Stimulated activated naive CD8-positive, alpha-beta T cell treated with anti-CD3 and anti-CD28 coated beads, Interleukin-15, Interleukin-2, amounts not matched to agents 100 U/mL and 50 U/mL, for 24 hours (primary cell): ENCODE data around the gene VSIG4.
A peak's percentile ranks its signal among the peaks of the same experiment; 100 is the strongest.

Experiments
- ATAC-seq: fragments of 150-1000 bp; cut with Tn5 transposase; one replicate; pipeline ENCODE4 v1.10.0; 2021
- DNase-seq: peaks from one replicate; pipeline ENCODE4 v3.0.0; 2021

VSIG4 gene

GRCh38 chrX:66008328-66008970 lies 31.4 kb downstream of the VSIG4 start:
- DNase-seq (no peak), ATAC-seq (no peak)

- ATAC-seq (no peak), DNase-seq (no peak)
These were observed 32.0 kb downstream of the VSIG4 start for GRCh38 chrX:66007851-66008250.

GRCh38 chrX:66005830-66006449 lies 33.9 kb downstream of the VSIG4 start:
- ATAC-seq (no peak), DNase-seq (no peak)

DNA sequence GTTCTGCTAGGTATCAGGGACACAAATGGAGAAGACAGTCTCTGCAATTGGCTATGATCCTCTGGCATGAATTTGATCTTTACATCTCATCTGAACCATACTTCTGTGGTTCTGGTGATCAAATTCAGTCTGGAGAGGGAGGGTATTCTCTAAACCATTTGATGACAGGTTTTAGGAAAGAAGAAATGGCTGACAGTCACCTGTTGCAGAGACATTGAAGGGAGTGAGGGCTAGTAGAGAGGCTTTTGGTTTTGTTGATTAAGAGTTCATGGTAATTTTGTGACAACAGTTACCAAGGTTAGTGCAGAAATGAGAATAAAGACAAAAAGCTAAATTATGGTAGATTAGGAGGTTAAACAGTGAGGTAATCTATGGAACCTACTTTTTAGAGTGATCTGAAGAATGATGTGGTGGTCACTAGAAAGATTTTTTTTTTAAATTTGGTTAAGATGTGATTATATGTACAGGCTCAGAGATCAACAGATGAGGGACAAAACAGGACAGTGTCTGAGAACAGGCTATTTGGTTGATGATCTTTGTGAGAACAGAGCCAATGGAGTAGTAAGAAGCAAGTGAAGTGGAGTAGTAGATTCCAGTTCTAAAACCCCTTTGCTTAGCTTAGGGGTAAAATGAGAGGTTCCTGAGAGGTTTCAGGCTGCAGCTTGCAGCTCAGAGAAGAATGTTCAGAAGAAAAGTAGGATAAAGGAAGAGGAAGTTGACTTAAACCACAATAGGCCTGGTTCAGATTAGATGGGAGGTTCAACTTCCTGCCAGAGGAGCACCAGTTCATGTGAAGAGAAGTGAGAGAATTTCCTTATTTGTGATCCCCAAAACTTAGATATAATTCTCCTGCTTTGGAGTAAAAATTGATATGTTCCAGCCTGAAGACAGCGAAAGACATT lies 34.7 kb downstream of the VSIG4 start:
- ATAC-seq (no peak), DNase-seq (no peak)

- no peak for ATAC-seq
These were observed 36.8 kb downstream of the VSIG4 start for GRCh38 chrX:66002824-66003680.

GRCh38 chrX:66001596-66001995 lies 38.3 kb downstream of the VSIG4 start:
- DNase-seq, result no peak
- no peak for ATAC-seq

More at GRCh38 chrX:66002824-66003680, 36.8 kb downstream of the VSIG4 start:
- DNase-seq, result no peak

GRCh38 chrX:66000628-66001272 lies 39.1 kb downstream of the VSIG4 start:
- DNase-seq (no peak), ATAC-seq (no peak)

- DNase-seq (no peak), ATAC-seq (no peak)
These were observed 39.7 kb downstream of the VSIG4 start for GRCh38 chrX:66000178-66000577.

DNA sequence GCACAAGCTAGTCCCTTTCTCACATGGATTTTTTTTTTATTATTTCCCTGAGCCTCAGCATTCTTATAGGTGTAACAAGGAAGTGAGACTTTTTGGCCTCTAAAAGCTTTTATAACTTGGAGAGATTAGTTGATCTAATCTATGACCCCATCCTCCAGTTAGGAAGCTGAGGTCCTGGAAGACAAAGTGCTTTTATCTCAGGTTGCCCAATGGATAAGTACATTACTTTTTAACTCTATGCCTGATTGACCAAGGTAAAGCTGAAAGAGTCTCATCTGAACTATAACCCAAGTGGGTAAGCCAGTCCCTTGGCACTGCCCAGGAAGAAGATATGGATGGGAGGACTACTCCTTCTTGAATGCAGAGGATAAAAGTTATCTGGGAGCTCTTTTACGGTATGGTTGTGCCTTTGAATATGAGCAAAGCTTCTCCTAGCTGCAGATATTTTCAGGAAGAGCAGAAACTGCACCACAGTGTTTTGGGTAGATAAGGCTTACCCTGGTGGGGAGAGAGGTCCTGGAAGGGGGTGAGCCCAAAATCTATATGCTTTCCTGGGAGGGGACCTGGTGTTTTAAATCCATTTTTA lies 40.2 kb downstream of the VSIG4 start:
- no peak for ATAC-seq

DNA sequence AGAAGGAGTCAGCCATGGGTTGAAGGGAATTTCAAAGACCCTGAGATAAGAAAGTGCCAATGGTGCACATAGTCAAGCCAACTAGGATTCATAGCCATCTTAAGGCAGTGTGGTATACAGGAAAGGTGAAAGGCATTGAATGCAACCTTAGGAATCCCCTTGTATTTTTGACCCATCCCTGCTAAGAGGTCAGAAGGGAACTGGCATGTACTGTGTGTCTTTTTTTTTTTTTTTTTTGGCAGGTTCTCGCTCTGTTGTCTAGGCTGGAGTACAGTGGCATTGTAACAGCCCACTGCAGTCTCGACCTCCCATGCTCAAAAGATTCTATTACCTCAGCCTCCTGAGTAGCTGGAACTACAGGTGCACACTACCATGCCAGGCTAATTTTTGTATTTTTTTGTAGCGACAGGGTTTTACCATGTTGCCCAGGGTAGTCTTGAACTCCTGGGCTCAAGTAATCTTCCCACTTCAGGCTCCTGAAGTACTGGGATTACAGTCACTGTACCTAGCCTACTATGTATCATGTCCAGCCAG lies 40.8 kb downstream of the VSIG4 start:
- ATAC-seq, result no peak

More for the DNA sequence above, 40.2 kb downstream of the VSIG4 start:
- no peak for DNase-seq

GRCh38 chrX:65997978-65998717 lies 41.7 kb downstream of the VSIG4 start:
- no peak for DNase-seq
- ATAC-seq, result no peak

More for the DNA sequence above, 40.8 kb downstream of the VSIG4 start:
- no peak for DNase-seq

DNA sequence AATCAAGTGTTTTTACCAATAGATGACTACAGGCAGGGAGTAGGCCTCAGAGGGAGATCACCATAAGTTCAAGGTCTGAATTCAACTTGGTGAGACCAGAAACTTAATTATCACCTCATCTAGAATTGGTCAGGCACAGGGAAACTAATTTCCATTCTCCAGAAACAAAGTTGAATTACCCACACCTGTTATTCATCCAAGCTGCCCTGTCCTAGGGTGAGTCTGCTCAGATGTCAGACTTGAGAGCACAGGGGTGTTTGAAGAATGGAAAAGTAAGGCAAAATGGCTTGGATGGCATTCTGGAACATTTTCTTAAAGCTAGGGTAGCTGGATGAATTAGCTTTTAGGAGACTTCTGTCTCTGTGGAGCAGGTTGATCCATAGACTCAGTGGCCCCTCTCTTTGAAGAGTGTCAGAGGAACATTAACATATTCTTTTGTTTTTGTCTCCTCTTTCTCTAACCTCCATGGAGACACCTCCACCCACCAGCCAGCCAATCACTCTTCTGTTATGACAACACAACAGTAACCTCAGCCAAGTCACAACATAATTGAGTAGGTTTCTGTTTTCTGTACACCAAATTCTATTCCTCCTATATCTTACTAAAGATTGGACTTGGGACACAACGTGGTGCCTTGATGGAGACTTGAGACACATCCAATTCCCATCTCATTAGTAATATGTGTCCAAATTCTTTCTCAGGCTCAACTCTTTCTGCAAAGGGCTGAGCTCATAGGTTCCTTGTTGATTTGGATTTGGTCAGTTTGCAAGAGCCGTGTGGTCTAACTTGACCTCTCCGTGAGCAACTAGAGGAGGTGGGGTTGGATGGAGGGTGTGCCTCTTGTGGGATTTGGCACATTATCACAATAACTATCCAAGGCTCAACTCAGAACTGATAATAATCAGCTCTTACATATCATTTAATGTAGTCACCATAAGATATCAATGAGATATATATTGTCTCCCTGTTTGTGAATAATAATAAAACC lies 45.1 kb downstream of the VSIG4 start:
- ATAC-seq, result peak; percentile 59
- no peak for DNase-seq

- no peak for ATAC-seq
- DNase-seq, result no peak
These were observed 45.9 kb downstream of the VSIG4 start for GRCh38 chrX:65993915-65994460.

GRCh38 chrX:65993332-65993731 lies 46.5 kb downstream of the VSIG4 start:
- ATAC-seq (no peak), DNase-seq (no peak)

- no peak for DNase-seq
- ATAC-seq, result no peak
These were observed 49.2 kb downstream of the VSIG4 start for GRCh38 chrX:65990702-65991101.

DNA sequence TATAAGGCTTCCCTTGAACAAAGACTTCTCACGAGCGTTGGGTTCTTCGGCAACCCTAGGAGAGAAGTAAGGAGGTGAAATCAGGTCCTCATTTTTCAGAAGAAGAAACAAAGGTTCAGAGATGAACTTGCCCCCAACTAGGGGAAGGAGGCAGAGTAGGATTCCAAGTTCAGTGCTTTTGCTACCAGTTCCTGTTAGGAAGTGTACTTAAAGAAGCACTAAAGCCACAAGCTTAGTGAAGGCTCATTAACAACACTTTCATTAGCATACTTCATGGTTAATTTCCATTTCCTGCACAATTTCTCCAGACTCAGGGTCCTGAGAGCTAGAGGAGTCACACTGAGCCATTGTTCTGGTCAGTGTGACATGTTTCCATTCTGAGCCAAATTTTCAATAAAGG lies 52.1 kb downstream of the VSIG4 start:
- ATAC-seq (no peak), DNase-seq (no peak)

GRCh38 chrX:65985922-65986588 lies 53.8 kb downstream of the VSIG4 start:
- DNase-seq, result peak; percentile 41
- peak; percentile 100 for ATAC-seq

DNA sequence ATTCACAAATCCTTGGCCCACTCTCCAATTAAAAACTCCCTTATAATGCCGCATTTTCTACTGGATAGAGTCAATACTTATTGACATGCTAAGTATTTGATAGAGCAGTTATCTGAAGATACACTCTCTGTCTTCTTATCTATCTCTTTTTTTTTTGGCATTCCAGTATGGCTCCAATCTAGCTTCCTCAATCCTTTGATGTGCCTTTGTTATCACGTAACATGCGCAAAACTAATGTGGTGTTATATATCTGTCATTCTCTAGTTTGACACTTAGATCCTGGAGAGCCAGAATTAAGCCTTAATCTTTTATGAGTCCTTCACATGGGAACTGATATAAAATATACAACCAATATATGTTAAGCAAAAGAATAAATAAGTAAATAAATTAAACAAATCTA lies 54.7 kb downstream of the VSIG4 start:
- DNase-seq (no peak), ATAC-seq (no peak)
